GM21447 (cell line): ENCODE data around the gene RALBP1.

Experiments
- ATAC-seq: cut with Tn5 transposase; IDR thresholded peaks from one replicate; pipeline ENCODE4 v1.9.1; 2021; ENCODE audit not compliant: unreplicated experiment

The RALBP1 gene

GRCh38 chr18:9507565-9508088 lies 32.3 kb downstream of the RALBP1 start:
- no peak for ATAC-seq

GRCh38 chr18:9508446-9509025 lies 33.2 kb downstream of the RALBP1 start:
- no peak for ATAC-seq

GRCh38 chr18:9513971-9514512 lies 38.7 kb downstream of the RALBP1 start:
- ATAC-seq: no peak

GRCh38 chr18:9516437-9517064 lies 41.2 kb downstream of the RALBP1 start:
- no peak for ATAC-seq

GRCh38 chr18:9517869-9518268 lies 42.6 kb downstream of the RALBP1 start:
- no peak for ATAC-seq

DNA sequence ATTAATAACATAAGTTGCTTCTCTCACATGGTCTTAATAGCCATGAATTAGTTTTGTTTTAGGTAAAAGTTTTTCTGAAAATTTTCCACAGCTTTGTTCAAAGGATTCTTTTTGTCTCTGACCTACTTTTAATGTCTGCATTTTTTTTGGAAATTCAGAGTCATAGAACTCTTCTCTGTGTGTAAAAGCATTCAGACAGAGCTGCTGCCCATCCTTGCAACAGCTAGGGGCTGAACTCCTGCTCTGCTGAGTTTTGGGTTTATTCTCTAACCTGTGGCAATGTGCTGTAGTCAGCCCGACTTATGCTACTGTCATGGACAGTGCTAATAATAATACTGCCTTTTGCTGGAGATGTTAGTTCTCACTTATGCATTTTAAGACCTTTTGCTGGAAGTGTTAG lies 44.1 kb downstream of the RALBP1 start:
- no peak for ATAC-seq

GRCh38 chr18:9520666-9521065 lies 45.4 kb downstream of the RALBP1 start:
- ATAC-seq: no peak

- ATAC-seq: no peak
Measured at GRCh38 chr18:9521770-9522169, 46.5 kb downstream of the RALBP1 start.

- ATAC-seq: no peak
Measured at GRCh38 chr18:9522952-9523351, 47.6 kb downstream of the RALBP1 start.

DNA sequence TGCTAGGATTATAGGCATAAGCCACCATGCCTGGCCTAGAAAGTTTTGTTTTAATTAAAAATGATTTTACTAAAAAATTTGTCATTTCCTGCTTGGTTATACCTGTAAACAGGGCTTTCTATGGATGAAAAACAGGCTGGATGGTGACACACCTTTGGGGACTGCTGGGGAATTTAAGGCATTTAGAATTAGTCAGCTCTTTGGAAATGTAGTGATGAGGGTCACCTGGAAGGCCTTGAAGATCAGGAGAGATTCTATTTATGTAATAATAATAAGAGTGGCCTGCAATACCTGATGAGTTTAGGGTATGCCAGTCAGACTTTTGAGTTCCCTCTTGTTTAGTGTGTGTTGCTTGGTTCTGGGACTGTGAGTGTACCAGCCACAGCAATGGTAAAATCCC lies 51.1 kb downstream of the RALBP1 start:
- ATAC-seq: no peak

GRCh38 chr18:9530226-9531009 lies 55.1 kb downstream of the RALBP1 start:
- no peak for ATAC-seq

DNA sequence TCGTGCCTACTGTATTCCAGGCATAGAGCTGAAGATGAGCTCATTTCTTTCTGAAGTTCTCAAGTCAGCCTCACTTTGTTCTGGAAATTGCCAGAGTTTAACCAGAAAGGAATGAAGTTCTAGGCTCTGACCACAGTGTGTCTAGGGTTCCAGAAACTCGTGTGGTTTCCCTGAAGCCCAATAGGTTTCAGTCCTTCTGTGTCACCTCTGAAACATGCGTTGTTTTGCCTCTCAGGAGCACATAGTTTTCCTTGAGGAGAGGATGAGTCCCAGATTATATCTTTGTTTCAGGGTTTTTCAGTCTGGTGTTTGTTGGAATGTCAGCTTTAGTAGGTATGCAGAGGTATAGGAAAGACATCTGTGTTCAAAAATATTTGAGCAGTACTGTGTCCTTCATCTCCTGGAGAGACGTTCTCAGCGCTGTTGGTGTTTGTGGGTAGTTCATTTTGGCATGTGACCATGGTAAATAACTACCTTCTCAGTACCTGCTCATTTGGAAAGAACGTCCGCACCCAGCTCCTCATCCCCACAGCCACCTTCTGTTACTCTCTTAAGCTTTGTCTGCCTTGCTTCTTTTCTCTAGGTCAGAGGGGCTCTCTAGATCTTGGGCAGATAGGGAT lies 56.6 kb downstream of the RALBP1 start:
- ATAC-seq: no peak

GRCh38 chr18:9534844-9535243 lies 59.5 kb downstream of the RALBP1 start:
- ATAC-seq: no peak

DNA sequence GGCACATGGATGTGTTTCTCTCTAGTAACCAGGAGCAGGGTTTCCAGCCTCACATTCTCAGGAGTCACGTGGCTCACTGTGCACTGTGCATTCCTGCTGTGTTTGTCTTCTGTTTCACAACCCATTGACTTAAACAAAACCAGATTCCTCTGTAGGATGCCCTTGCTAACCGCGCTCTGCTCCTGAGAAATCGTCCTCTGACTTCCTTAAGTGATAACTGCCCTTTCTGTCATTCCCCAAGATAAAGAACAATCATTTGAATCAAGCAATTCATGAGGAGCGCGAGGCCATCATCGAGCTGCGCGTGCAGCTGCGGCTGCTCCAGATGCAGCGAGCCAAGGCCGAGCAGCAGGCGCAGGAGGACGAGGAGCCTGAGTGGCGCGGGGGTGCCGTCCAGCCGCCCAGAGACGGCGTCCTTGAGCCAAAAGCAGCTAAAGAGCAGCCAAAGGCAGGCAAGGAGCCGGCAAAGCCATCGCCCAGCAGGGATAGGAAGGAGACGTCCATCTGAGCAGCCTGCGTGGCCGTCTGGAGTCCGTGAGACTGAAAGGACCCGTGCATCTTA lies 60.2 kb downstream of the RALBP1 start:
- ATAC-seq: no peak

GRCh38 chr18:9536354-9537152 lies 61.2 kb downstream of the RALBP1 start:
- no peak for ATAC-seq

DNA sequence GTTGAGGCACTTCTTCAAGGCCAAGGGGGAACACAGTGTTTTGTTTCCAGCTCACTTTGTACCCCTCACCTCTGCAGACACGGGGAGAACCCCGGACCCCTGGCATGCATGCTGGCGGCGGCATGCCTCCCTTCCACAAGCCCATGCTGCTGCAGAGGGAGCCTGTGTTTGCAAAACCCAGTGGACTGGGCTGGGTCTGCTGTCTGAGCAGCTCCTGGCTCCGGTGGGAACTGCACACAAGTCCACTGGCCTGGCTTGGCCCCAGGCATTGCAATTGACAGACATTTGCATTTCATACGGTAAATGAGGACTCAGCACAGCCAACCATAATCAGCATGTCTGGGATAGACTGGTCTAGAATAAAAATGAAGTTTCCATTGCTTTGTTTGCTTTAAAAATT lies 62.4 kb downstream of the RALBP1 start:
- no peak for ATAC-seq

GRCh38 chr18:9539283-9539682 lies 64.0 kb downstream of the RALBP1 start:
- ATAC-seq: no peak

- no peak for ATAC-seq
Measured at GRCh38 chr18:9539938-9540337, 64.6 kb downstream of the RALBP1 start.

DNA sequence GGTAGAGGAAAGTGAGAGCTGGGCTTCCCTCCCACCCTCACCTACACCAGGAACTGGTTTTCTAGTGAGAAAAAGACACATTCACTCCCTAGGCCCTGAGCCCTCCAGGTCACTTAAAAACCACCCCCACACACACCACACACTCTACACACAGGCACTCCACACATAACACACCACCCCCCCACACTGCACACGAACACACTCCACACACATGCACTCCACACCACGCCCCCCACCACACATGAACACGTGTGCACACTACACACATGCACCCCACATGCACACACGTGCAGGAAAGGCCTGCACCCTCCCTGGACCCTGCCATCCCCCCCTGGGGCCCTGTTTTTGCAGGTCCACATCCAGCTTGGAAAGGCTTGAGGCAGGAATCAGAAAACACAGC lies 67.6 kb downstream of the RALBP1 start:
- no peak for ATAC-seq

DNA sequence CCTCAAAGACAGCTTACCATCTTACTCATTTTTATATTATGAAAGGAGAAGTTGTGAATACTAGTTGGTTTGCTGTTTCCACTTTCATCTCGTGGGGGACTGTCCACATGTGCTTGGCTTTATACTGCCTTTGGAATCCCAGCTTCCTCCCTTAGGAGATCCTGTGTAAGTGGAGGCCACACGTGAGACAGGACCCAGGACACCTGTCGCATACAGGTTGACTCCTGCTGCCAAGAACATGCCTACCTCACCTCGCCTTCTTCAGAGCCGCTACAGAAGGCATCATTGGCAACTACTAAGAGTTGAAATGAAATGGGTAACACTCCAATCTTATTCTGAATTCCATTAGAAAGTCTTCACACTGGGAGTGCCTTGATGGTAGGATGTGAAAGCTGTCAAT lies 69.7 kb downstream of the RALBP1 start:
- no peak for ATAC-seq
